ENCODE data around the gene LEO1. TPM values are rescaled to one million over a fixed set of nuclear protein-coding genes. Genes with fewer than 3 reads are reported as not detected.

LEO1 gene
- total RNA-seq, 1 donor from 2014 or later: 32.7 TPM

GRCh38 chr15:52012210-52012609 lies 40.6 kb upstream of the LEO1 start:
- DNase-seq (ENCODE audit: low read depth, low spot score): no peak
- no peak for TF ChIP-seq CTCF (conservative IDR thresholded peaks at IDR 0.05)
- no peaks in the 10 kb centered on the region for H3K27me3 Mint-ChIP-seq (ENCODE audit: low read depth)
- no peak overlapping the region for H3K27ac Mint-ChIP-seq (ENCODE audit: unreplicated experiment)
- H3K4me1 Mint-ChIP-seq: peaks cover 15% of the 10 kb centered on the region
- H3K9me3 Mint-ChIP-seq: no peaks in the 10 kb centered on the region
- H3K4me3 Mint-ChIP-seq: no peak overlapping the region
- H3K36me3 Mint-ChIP-seq (ENCODE audit: low read depth): no peaks in the 10 kb centered on the region

GRCh38 chr15:52011711-52012144 lies 40.1 kb upstream of the LEO1 start:
- Mint-ChIP-seq H3K4me3 (no peak overlapping the region), H3K9me3 (no peaks in the 10 kb centered on the region), H3K27me3 (ENCODE audit: low read depth) (no peaks in the 10 kb centered on the region), H3K36me3 (ENCODE audit: low read depth) (no peaks in the 10 kb centered on the region), H3K27ac (ENCODE audit: unreplicated experiment) (no peak overlapping the region), H3K4me1 (peaks cover 16% of the 10 kb centered on the region)
- no peak for DNase-seq (ENCODE audit: low read depth, low spot score)
- no peak for TF ChIP-seq CTCF (conservative IDR thresholded peaks at IDR 0.05)

GRCh38 chr15:52010633-52011595 lies 39.3 kb upstream of the LEO1 start:
- H3K27ac Mint-ChIP-seq (ENCODE audit: unreplicated experiment): no peak overlapping the region

GRCh38 chr15:52008698-52009434 lies 37.3 kb upstream of the LEO1 start:
- no peak overlapping the region for H3K27ac Mint-ChIP-seq (ENCODE audit: unreplicated experiment)
- H3K4me1 Mint-ChIP-seq: peaks cover 16% of the 10 kb centered on the region
- H3K9me3 Mint-ChIP-seq: no peaks in the 10 kb centered on the region
- DNase-seq (ENCODE audit: low read depth, low spot score): no peak
- no peaks in the 10 kb centered on the region for H3K27me3 Mint-ChIP-seq (ENCODE audit: low read depth)
- H3K36me3 Mint-ChIP-seq (ENCODE audit: low read depth): no peaks in the 10 kb centered on the region
- no peak overlapping the region for H3K4me3 Mint-ChIP-seq
- TF ChIP-seq CTCF (conservative IDR thresholded peaks at IDR 0.05): no peak

More at GRCh38 chr15:52010633-52011595, 39.3 kb upstream of the LEO1 start:
- H3K27me3 Mint-ChIP-seq (ENCODE audit: low read depth): no peaks in the 10 kb centered on the region
- no peaks in the 10 kb centered on the region for H3K9me3 Mint-ChIP-seq
- peaks cover 16% of the 10 kb centered on the region for H3K4me1 Mint-ChIP-seq
- H3K36me3 Mint-ChIP-seq (ENCODE audit: low read depth): no peaks in the 10 kb centered on the region
- no peak overlapping the region for H3K4me3 Mint-ChIP-seq
- no peak for DNase-seq (ENCODE audit: low read depth, low spot score)
- no peak for TF ChIP-seq CTCF (conservative IDR thresholded peaks at IDR 0.05)

- Mint-ChIP-seq H3K36me3 (ENCODE audit: low read depth) (no peaks in the 10 kb centered on the region), H3K4me1 (peaks cover 16% of the 10 kb centered on the region), H3K9me3 (no peaks in the 10 kb centered on the region), H3K27ac (ENCODE audit: unreplicated experiment) (no peak overlapping the region), H3K27me3 (ENCODE audit: low read depth) (no peaks in the 10 kb centered on the region), H3K4me3 (no peak overlapping the region)
- no peak for TF ChIP-seq CTCF (conservative IDR thresholded peaks at IDR 0.05)
- DNase-seq (ENCODE audit: low read depth, low spot score): no peak
Observed at GRCh38 chr15:52008359-52008697, 36.8 kb upstream of the LEO1 start.

All from neural crest cell (in vitro differentiated cells).